ENCODE data around the gene MPND.
A peak's percentile ranks its signal among the peaks of the same experiment; 100 is the strongest.

The MPND gene

DNA sequence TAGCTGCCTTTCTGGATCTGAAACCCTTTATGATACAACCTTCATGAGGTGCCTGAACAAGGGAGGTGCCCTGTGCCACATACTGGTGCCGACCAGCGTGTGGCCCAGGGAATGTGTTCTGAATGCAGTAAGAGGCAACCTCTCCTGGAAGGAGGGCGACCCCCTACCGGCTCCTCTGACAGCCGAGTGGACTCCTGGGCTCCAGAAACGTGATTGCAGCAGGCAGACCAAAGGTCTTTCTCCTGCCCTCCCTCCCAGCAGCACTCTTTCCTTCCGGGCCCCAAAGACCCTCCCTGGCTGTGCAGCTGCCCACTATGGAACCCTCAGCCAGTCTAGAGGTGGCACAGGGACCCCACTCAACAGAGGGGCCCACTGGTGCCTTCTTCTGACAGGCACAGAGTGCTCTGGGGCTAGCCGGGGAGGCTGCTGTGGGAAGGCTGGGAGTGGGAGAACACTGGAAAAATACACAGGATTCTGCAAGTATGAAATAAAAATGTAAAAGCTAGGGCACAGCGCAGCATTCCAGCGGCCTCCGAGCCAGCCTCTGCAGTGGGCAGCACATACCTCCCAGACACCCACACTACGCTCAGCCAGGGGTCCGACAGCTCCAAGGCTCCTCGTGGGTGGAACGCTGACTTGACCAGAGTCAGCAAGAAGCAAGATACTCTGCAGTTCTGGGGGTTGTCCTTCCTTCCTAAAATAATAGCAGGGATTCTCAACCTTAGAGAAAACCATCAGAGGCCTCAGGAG lies 42.1 kb downstream of the MPND start:
- no peak for DNase-seq

DNA sequence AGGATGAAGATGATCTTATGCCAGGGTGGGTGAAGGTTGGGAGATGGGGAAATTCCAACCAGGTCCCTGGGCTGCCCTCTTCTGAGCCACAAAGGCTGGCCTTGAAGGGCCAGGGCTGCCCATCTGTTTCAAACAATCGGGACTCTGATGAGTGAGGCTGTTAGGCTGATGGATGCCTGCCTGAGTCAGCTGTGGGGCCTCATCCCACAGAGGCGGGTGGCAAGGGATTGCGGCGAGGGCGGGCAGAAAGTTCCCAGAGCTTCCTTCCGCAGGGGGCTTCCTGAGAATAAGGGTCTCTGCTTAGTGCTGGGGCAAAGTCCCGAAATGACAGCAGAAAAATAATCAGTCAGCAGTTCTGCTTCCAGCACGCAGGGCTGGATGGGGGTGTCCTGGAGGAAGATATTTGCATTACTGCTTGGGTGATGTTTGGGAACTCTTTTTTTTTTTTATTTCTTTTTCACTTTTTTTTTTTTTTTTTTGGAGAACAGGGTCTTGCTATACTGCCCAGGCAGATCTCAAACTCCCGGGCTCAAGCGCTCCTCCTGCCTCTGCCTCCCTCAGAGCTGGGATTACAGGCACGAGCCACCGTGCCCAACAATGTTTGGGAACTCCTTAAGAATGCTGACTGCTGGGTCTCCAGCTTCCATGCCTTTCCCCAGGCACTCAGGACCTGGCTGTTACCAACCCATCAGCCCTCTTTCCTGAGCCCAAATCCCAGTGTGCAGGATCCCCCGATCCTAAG lies 42.9 kb downstream of the MPND start:
- DNase-seq, result no peak

DNA sequence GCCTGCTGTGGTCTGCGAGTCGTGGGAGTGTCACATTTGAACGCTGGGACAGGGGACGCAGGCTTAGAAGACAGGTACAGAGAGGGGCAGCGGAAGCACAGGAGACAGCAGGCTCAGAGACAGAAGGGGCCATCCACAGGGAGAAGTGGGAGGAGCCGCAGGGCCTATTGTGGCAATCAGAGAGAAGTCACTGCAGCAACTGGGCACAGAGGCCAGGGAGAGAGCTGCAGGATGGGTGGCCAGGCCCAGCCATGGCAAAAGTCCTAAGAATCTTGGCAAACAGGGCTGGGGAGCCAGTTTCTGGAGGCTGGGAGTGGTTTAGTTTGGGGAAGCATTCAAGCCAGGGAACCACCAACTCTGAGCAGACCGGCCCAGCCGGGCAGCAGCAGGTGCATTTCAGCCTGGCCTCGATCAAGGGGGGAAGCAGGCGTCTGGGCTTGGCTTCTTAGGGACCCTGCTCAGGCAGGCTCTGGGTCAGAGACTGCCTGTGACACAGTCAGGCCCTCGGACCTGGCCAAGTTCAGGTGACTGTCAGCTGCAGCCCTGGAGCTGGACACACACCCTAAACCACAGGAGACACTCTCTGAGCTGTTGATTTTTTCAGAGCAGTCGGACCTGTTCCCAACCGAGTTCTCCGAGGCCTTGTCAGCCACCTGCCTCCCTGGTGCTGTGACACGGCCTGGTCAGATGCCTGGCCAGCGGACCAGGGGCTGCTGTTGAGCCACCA lies 45.1 kb downstream of the MPND start:
- no peak for DNase-seq

DNA sequence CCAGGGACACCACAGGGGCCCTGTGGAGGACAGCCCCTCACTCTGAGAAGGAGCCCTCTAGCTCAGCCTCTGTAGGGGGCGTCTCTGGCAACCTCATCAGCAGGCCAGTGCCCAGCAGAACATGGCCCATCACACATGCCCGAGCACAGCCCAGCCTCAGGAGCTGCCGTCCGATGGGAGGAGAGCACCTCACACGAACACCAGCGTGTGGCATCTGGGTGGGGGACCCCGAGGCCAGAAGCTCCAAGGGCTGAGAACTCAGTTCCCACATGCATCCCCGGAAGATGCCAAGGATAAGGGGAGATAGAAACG lies 45.7 kb downstream of the MPND start:
- no peak for DNase-seq

DNA sequence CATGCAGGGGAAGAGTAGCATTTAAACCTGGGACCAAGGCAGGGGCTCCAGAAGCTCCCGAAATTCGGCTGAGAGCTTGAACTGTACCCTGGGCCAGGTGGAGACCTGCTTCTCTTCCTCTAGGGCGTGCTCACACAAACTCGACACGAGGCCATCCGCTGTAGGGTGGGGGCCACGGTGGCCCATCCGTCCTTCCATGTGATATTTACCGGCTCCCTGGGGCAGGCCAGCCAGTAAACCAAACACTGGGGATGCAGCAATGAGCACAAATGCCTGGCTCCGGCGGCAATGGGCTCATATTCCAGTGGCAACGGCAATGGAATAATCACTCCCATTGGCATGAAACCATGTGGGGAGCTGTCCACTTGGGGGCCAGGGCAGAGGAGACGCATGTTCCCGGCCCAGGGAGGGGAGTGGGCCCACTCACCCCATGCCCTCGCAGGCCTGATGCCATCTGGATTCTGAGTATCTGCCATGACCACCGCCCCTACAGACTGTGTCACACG lies 46.2 kb downstream of the MPND start:
- no peak for DNase-seq

DNA sequence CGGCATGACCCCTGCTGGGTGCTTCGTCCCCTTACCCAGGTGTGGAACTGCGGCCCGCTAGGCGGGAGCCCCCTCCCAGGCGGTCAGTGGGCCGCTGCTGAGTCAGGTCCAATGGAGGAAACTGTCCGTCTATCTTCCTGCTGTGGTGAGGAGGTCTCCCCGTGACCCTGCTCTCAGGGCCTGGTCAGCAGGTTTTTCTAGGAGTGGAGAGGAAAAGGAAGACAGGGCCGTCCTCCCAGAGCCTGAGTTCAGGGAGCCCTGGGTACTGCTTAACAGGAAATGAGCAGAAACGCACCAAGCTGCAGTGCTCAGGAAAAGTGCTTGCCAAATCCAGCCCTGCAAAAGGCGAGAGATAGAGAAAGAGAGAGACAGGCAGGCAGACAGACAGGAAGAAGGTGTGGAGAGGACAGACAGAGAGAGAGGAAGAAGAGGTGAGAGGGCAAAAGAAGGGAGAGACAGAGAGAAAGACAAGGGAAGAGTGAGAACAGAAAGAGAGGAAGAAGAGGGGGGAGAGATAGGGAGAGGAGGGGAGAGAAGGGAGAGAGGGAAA lies 46.7 kb downstream of the MPND start:
- DNase-seq, result no peak

DNA sequence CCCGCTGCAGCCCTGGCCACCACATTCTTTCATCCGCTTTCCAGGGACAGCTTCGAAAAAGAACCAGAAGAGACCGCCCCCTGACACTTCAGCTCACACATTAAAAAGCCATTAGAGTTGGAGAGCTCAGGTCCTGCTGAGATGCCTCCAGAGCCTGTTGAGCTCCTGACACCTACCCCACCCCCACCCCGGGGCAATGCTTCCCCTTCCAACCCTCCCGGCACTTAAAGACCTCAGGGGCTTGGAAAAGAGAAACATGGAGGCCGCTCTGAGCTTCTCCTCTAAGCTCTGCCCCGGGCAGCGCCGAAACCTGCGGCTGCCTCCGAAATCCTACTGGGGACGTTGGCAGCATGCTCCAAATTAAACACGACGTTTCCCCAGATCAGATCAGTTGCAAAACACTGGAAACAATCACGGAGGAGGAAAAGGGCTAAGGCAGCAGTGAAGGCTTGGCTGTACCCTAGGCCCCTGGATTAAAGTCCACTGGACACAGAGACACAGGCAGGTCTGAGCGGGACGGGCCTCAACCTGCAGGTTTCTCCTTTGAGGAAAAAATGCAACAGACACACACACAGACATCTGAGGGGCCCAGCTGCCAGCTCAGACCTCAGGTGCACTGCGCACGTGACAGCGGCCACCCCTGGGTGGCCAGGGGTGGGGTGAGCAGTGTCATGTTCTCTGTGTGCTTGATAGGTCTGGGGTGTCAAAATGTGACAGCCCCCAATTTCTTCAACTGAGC lies 47.4 kb downstream of the MPND start:
- peak; percentile 55 for DNase-seq

DNA sequence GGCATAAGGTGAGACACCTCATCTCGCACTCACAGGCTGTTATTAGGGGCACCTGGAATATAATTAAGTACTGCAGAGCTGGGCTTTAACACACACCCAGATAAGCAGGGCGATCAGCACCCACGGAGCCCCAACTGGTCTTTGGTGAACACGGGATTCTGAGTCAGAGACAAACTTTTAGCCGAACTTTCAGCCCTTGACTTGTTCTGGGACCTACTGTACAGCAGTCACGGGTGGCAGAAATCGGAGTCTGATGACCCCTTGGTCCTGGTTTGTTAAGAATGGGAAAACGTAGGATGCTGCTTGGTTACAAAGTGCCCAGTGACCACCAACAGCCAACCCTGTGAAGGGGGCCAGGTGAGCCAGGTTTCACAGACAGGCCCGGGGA lies 47.9 kb downstream of the MPND start:
- no peak for DNase-seq

DNA sequence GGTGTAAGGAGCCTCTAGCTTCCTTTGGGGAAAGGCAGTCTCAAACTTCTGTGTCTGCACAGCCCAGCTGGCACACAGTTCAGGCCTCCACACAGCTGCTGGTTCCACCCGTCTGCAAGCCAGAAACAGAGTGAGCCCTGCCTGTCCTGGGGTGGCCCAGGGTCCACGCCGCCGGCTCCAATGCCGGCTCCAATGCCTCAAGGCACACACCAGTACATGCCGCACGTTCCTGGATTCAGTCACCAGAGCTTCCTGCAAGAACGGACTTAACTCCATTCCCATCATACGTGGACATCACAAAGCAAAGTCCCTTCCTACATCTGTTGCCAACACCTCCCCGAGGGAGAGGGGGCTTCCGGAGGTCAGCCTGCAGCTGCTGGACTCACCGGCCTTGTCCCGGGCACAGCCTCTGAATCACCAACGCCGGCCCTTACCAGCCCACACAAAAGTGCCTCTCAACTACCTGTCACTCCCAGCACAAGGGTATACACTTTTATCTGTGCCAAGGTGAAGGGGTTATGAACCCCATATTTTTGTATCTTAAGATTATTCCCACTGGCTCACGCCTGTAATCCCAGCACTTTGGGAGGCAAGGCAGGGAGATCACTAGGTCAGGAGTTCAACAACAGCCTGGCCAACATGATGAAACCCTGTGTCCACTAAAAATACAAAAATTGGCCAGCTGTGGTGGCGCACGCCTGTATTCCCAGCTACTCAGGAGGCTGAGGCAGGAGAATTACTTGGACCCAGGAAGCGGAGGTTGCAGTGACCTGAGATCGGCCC lies 48.5 kb downstream of the MPND start:
- DNase-seq, result no peak

DNA sequence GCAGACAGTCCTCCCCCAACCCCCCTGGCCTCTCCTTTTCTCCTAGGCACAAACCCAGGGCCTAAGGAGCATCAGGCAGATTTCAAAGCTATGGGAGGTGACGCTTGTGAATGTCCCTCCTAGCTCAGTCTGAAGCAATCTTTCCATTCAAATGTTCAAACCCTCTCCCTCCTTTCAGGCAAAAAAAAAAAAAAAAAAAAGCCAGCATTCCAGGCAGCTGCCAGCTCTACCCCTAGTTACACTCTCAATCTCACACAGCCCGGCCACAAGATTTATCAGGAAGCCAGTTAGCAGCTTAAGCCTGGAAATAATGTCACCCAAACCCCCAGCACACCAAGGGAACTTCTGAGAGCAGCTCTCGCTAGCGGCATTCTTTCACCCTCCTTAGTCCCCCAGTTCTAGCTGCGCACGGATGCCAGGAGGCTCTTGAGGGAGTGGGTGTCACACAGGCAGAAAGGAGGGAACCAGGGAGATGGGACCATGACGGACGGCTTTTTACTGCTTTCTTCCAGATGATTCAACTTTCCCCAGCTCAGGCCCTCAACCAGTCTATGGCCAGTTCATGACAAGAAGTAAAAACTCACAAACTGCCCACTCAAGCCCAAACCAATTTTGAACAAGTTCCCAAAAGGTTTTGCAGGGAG lies 50.7 kb downstream of the MPND start:
- DNase-seq, result no peak

DNA sequence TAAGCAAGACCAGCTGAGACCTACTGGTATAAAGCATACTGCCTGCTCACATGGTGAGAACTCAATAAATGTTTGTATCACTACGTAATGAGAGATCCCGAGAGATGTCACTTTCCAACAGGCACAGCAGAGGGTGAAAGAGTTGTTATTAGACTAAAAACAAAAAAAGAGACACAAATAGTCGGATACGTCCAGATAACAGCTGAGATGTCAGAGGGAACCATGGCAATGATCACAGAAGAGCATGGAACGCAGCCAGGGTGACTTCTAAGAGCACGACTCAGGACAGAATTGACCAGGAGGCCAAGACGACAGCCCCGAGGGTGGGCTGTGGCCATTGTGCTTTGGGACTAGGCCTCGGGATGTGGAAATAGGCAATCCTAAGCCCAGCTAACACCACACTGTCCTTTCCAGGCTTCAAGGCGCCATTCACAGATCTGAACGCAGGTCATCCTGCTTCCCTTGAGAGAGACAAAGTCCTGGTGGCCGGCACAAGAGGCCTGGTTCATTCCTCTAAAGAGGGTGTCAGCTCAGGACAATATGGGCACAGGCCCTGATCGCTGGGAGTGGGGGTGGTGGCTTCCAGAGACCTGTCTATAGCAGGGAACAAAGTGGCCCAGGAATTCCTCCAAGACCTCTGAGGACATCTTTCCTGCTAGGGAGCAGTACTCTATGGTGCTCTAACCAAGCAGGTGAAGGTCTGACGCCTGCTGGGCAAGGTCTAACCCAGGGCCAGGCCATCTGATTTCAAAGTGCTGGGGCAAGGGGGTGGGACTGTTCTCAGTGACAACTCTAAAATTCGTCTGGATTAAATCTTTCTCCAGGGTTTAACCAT lies 53.8 kb downstream of the MPND start:
- no peak for DNase-seq

DNA sequence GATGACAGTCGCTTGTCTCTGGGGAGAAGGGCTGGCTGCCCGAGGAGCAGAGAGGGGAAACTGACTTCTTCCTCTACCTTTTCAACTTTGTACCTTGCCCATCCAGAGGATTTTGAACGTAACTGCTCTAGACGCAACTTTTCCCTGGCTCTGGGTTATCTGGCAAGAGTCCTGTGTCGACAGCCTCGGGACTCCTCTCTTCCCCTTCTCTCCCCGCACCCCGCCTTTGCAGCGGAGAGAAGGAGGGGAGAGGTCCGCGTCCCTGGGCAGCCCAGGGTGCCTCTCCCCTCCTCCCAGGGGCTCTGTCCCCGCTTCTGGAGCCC lies 56.4 kb downstream of the MPND start:
- no peak for DNase-seq

DNA sequence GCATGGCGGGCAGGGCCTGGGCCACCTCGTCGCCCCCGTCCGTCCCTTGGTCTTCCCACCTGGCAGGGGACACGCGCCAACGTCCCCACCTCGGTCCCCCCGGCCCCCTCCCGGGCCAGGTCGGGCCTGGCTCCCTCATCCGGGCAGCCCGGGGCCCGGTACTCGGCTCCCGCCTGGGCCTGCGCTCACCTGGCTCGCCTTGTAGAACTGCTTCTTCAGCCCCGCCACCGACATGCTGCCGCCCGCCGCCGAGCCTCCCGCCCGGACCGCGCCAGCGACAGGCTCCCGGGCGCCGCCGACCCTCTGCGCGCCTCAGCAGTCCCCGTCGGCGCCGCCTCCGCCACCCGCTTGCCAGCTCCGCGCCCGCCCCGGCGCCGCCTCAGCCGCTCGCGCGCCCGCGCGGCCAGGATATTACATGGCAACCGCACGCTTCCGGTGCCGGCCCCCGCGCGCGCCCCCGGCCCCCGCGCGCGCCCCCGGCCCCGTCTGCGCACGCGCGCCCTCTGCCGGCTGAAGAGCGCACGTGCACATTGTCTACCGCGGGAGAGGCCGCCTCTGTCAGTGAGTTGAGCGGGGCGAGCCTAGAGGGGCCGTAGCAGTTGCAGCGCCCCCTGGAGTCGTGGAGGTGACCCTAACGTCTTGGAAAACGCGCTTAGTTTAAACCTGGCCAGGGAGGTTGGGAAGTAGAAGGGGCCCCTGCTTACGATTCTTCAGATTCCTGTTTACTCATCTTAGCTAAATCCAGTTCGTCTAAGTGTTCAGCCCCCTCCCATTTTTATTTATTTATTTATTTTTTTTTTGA lies 57.0 kb downstream of the MPND start, which contains the start of gene SH3GL1:
TSS of gene SH3GL1 (minus strand) at position 413 of the 802 bp plus-strand sequence. CDS start at position 234, 179 bp downstream.
- peak; percentile 90 for DNase-seq

DNA sequence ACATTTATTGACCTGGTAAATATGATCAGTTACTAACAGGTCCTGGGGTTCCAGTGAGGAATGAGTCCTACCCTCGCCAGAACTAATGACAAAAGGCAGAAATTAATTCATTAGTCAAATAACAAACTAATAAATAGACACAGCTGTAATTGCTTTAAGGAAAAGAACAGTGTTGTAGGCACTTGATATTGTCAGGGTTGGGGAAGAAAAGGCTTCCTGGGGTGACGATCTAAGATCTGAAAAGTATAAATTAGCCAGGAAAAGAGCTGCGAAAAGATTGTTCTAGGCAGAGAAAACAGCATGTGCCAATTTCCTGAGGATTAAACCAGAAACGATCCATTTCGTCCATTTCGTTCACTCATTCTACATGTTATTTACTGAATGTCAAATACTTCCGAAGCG lies 58.4 kb downstream of the MPND start:
- DNase-seq, result no peak

DNA sequence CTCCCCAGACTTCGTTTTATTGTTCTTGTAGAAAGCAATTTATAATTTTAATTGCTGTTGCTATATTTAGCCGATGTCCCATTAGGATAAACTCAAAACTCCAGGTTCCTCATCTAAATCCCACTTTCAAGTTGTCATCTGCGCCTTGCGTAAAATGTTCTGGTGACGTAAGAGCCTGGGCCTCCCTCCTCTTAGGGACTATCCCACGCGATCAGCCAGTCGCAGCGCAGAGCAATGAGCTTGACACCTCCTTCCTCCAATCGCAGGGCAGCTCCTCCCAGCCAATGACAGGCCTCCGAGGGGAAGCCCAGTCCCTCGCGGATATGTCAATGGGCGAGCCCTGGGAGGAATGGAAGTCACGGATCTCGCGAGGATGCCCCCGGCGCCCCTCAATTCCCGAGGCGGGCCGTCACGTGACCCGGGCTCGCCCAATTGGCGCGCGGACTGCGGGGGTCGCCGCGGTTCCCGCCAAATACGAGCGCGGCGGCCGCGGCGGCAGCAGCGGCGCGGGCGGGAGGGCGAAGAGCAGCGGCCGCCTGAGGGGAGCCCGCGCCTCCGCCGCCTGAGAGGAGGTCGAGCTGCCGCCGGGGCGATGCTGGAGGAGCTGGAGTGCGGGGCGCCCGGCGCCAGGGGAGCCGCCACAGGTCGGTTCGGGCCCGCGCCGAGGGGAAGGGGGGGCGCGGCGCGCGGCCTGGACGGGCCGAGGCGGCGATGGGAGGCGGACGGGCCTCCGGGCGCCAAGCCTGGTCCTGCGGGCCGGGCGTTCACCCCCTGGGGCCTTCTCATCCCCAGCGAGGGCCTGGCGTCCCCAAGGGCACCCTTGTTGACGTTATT lies 59.0 kb downstream of the MPND start, which contains the start of gene CHAF1A:
TSS of gene CHAF1A (plus strand) at position 470 of the 834 bp plus-strand sequence. CDS start at position 593, 123 bp downstream.
- peak; percentile 99 for DNase-seq

DNA sequence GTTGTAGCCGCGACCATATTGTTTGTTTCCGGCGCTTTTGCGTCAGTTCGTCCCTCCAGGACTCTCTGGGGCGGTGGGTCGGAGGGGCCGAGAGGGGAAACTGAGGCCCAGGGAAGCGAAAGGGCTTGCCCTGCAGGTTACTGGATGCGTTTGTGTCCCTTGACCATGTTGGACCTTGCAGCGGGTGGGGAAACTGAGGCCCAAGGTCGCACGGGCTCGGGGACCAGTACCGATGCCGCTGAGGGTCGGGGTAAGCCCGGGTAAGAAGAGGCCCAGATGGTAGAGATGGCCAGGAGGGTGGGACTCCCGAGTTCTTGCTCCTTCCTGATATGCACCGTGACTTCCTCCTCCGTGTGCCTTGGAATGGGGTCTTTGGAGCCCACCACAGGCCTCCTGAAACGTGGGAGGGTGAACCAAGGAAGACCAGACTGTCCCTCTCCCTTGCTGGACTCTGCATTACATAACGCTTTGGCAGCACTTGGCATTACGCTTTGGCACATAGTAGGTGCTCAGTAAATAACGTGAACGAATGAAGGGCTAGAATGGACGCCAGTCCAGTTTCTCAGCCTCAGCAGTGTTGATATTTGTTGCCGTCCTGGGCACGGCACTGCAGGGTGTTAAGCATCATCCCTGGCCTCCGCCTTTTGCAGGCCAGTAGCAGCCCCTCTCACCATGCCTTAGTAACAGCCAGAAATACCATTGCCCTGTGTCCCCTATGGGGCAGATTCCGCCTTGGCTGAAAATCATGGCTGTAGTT lies 59.8 kb downstream of the MPND start:
- DNase-seq, result no peak

DNA sequence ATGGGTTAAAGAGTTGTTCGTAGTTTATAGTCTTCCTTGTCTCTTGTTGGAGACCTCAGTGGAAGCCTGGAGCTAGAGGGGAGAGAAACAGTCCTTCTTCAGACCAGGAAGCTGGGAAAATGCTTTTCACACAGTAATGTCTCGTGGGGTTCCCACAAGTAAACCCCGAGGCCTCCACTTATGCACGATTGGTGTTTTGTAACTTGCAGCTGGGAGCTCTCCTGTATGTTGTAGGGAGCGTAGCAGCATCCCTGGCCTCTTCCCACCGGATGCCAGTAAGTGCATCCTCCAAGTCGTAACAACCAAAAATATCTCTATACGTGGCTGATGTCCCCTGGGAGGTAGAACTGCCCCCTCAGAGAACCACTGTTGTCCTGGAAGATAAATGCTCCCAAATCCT lies 62.6 kb downstream of the MPND start:
- DNase-seq, result no peak

DNA sequence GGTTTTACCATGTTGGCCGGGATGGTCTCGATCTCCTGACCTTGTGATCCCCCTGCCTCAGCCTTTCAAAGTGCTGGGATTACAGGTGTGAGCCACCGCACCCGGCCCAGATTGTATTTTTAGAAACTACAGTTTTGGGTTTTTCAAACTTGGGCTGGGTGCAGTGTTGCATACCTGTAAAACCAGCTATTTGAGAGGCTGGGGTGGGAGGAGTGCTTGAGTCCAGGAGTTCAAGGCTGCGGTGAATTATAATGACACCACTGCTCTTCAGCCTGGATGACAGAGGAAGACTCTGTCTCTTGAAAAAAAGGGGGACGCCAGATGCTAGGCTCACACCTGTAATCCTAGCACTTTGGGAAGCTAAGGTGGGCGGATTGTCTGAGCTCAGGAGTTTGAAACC lies 63.3 kb downstream of the MPND start:
- no peak for DNase-seq
